Left renal pelvis (tissue), 4 donors: ENCODE measurements around the gene ASS1. TPM values are rescaled to one million over a fixed set of nuclear protein-coding genes. Genes with fewer than 3 reads are reported as not detected.

Experiments
- DNase-seq, 4 donors: peaks; one replicate each; pipeline ENCODE4 v3.0.0-alpha.2; 2013; ENCODE audit warnings: low read depth in 4 of 4, low spot score in 3 of 4
- polyA plus RNA-seq, 4 donors: library from polyadenylated mRNA; unstranded; fragments of 120-200 nt; gene quantifications; one replicate each; pipeline ENCODE4 v1.2.1, GENCODE V29; 2013; ENCODE audit not compliant: insufficient read length in 4 of 4

Gene ASS1
- polyA plus RNA-seq, 4 donors = 115 to 322 (median 251) TPM

DNA sequence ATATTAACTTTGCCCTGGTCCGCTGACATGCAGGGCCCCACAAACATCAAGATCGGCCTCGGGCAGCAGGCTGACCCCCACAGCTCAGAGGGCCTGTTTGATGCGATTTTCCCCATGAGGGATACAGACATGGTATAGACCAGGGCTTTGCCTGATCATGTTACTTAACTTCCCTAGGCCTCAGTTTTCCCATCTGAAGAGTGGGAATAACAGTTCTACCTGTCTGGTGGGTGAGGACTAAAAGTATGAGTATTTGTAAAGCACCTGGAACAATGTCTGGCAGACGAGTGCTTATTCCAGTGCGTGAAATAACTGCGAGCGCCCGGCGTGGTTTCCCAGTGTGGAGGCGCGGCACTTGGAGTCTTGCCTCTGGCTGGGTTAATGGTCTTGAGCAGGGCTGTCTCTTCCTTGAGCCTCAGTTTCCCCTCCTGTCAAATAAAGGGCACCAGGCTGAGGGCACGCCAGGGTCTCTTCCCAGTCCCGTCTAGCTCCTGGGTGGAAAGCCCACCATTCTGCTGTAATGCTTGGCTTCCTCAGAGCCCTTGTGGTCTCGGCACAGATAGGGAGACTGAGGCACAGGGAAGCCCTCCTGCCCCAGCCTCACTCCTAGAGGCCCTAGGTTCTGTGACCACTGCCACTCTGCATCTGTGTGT is 47.2 kb downstream of the ASS1 start:
- DNase-seq = no peak

GRCh38 chr9:130493021-130493420 is 48.3 kb downstream of the ASS1 start:
- no peak for DNase-seq

- DNase-seq = no peak
These were observed 48.7 kb downstream of the ASS1 start for GRCh38 chr9:130493476-130493875.

DNA sequence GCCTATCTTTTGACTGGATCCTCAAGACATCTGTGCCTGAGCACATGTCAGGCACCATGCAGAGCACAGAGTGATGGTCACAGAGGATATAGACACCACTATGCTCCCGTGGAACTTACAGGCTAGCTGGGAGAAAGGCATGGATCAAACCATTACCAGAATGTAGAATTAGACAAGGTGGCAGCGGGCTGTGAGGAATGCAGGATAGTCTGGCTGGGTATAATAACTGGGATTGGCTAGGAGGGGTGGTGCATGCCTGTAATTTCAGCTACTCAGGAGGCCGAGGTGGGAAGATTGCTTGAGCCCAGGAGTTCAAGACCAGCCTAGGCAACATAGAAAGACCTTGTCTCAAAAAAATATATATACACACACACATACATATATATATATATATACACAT is 50.3 kb downstream of the ASS1 start:
- no peak for DNase-seq

DNA sequence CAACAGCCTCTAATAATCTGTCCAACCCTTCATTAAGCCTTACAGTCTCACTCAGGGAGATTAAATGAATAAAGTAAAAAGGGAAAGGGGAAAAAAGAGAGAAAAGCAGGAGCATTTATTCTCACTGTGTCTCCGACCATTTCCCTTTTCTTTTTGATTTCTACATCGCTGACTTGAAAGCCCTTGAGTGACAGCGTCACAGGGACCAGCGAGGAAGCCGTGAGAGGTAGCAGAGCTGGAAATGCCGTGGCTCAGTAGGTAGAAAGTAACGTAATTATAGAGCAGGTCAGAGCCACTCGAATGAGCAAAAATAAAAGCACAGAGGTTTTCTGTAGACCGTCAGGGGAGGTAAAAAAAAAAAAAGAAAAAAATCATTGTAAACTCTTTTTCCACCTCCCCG is 52.4 kb downstream of the ASS1 start:
- no peak for DNase-seq

DNA sequence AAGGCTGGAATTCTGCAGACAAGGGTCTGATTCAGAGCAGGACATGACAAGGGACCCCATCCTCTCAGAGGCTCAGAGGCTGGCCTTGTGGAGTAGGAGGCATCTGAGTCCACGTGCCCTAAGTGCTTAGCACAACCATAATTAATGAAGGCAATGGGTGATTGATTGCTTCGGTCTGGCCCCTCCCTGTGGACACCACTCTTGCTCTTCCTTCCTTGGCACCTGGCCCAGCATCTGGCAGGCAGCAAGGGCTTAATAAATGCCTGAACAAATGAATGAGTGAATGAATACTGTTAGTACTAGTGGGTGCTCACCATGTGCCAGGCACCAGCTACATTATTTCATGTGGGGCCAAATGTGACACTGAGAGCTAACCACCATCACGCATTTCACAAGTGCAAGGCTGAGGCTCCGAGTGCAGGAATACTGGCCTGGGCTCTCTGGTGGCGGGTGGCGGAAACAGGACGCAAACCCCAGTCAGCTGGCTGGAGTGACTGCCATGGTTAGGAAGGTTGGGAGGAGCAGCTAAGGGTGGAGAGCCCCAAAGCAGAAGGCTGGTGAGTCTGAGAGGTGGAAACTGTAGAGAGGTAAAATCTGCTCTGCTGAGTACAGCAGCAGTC is 53.6 kb downstream of the ASS1 start:
- no peak for DNase-seq

GRCh38 chr9:130498918-130499698 is 54.3 kb downstream of the ASS1 start:
- no peak for DNase-seq

DNA sequence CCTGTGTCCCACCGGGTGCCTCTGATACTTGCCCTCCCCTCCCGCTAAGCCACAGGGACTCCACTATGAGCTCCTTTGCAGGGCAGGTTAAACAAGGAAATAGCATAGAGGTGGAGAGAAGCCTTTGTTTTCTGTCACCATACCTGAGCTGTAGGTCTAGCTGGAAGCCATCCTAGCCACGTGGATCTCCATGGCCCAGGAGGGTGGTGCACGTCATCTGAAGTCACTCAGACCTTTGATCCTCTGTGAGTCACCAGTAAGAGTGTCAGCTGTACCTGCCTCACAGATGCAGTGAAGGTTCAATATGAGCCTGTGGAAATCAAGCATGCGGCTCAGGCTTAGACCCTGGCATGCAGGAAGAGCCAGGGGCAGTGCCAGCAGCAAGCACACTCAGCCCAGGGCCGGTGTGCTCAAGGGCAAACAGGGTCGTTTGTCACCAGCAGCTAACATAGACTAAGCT is 55.1 kb downstream of the ASS1 start:
- no peak for DNase-seq

DNA sequence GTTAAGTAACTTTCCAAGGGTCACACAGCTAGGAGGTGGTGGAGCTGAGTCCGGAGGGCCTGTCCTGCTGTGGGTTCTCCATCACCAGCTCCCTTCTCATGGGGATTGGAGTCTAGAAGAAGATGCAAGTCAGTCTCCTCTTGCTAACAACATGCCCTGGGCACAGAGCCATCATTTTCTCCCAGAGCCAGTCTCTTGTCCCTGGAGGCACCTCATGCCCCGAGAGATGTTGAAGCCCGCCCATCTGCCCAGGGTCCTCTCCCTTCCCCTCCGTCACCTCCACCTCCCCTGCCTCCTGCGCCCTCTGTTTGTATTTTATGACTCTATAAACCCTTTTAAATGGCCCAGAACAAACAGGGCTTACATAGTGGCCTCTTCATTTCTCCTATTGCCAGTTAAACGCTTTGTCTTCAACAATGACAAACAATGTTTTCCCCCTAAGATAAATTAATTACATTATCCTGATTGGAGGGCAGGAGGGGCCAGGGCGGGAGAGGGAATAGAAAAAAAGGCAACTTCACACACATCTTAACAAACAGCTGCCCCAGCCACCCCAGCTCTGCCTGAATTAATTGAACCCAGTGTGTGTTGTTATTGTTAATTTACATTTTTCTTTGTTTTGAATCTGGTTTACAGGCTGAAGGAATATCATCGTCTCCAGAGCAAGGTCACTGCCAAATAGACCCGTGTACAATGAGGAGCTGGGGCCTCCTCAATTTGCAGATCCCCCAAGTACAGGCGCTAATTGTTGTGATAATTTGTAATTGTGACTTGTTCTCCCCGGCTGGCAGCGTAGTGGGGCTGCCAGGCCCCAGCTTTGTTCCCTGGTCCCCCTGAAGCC is 55.8 kb downstream of the ASS1 start:
- no peak for DNase-seq

- DNase-seq = no peak
These were observed 56.9 kb downstream of the ASS1 start for GRCh38 chr9:130501639-130502038.

- no peak for DNase-seq
These were observed 63.5 kb downstream of the ASS1 start for GRCh38 chr9:130508218-130508617.

- DNase-seq = no peak
These were observed 67.4 kb downstream of the ASS1 start for GRCh38 chr9:130512199-130512598.

DNA sequence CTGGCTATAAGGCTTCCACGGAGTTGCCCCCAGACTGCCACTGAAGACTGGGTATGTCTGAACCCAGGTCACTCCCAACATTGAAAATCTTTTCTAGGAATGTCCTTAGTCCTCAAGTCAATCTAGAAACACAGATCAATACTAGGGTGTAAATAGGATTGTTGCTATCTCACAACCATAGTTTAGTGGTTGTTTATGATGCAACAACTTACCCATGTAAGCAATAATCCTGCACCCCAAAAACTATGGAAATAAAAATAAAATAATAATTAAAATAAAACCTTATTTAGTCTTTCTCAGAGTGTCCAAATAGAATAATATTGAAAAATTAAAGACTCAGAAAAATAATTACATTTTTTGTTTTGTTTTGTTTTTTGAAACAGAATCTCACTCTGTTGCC is 68.3 kb downstream of the ASS1 start:
- no peak for DNase-seq

DNA sequence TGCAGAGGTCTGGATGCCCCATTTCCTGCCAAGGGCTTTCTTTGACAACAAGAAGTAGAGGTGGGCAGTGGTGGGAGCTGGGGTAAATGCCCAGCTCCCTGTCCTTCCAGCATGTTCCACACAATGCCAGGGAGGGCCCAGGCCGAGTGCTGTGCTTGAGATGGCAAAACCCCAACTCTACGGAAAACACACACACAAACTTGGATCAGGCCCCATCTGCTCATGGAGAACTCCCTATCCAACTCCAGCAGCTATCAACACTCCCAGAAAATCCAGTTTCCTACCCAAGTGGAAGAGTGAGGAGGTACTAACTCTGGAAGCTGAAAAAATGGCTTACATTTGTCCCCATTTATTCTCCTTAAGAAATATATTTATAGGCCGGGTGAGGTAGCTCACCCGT is 73.5 kb downstream of the ASS1 start:
- DNase-seq = no peak

- no peak for DNase-seq
These were observed 74.4 kb downstream of the ASS1 start for GRCh38 chr9:130518943-130519799.

DNA sequence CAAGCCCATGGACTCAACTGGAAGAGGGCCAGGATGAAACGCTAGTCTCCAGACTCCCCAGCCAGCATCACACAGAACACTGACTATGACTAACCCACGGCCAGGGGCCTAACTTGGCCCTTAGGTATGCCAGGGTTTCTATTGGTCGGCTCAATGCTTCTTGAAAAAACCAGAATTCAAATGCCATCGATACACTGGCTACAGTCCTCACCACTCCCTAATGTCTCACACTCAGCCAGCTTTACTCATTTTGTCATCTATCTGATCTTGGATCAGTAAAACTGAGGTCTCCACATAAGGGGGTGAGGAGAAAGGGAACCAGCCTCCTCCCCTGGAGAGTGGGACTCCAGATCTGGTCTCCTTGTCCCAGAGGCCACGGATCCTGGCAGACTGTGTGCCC is 75.2 kb downstream of the ASS1 start:
- no peak for DNase-seq

- DNase-seq = no peak
These were observed 77.0 kb downstream of the ASS1 start for GRCh38 chr9:130521715-130522114.

DNA sequence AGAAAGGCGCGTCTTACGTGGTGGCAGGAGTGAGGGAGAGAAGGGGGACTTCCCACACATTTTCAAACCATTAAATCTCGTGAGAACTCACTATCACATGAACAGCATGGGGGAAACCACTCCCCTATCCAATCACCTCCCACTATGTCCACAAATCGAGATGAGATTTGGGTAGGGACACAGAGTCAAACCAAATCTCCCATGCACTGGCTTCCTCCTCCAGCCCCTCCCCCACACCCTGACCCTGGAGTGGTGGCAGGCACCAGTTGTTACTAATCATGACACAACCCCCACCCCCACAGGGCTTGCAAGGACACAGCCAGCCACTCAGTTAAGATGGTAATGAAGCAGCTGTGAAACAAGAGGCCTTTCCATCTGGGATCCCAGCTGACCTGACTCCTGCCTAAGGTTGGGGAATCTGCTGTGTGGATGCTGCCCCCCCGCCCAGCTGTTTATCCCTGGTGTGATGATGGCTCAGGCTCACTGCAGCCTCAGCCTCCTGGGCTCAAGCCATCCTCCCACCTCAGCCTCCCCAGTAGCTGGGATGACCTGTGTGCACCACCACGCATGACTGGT is 77.6 kb downstream of the ASS1 start:
- DNase-seq = no peak

- DNase-seq = no peak
These were observed 79.2 kb downstream of the ASS1 start for GRCh38 chr9:130523921-130524320.
